Hypothalamus (tissue), 51 donors: ENCODE data around the gene LYPD5.
"Not testable (repeated sequence)": the region's sequence is repeated elsewhere in the genome, so short reads cannot be mapped to it uniquely, and the experiment has no call there.

ENCODE experiments used
- DNase-seq, 51 donors: peaks; one replicate each; lab custom pipeline; 2025; lab: John Stamatoyannopoulos, UW

The LYPD5 gene

DNA sequence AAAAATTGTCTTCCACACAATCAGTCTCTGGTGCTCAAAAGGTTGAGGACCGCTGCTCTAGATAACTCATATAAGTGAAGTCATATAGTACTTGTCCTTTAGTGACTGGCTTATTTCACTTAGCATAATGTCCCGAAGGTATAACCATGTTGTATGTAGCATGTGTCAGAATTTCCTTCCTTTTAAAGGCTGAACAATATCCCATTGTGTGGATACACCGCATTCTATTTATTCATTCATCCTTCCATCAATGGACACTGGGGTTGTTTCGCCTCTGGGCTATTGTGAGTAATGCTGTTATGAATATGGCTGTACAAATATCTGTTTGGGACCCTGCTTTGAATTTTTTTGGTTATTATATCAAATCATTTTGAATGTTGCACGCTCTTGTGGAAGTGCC lies 4.6 kb upstream of the LYPD5 start:
- no peak for DNase-seq

- not testable (repeated sequence) for DNase-seq
Measured at GRCh38 chr19:43806401-43806800, 4.2 kb upstream of the LYPD5 start.

DNA sequence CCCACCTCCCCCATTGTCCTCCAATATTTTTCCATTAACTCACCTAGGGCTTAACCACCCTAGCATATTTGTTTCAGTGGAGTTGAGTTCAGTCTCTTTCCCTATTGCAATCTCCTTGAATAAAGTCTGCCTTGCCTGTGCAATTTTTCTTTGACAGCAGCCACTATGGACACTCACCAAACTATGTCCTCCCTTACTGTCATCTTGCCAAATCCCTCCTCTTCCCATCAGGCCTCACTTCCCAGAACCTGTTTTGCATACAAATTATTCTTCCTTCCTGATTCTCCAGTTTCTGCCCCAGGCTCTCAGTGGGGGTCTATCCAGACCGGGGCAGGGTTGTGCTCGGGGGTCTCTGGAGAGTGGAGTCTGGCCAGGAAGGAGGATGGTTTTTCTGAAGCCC lies 2.2 kb upstream of the LYPD5 start:
- DNase-seq = peak in 5 of 51 donors; percentile 11 to 26 (median 23)

DNA sequence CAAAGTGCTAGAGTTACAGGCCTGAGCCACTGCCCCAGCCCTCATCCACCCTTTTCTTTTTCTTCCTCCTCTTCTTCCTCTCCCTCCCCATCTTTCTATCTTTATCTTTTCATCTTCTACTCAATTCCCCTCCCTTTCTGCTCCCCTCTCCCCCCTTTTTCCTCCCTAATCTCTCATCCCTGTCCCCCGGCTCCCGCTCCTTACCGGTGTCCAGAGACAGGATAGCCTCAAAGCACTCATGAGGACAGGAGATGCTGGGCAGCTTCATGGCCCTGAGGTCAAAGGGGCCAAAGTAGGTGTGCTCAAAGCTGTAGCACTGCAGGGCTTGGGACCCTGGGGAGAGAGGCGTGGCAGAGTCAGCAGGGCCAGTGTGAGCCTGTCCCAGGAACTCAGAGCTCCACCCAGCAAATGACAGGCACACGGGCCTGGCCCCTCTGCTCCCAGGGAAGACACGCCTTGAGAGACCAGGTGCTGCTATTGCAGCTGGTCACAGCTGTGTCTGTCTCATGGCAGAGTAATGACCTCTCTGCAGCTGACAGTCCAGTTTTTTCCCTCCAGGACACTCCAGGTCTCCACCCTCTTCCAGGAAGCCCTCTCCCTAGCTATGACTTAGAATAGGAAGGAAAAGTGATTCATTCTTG lies 2.6 kb downstream of the LYPD5 start:
- no peak for DNase-seq

- peak in 21 of 51 donors; percentile 10 to 77 (median 35) for DNase-seq
Measured at GRCh38 chr19:43798546-43799409, 3.5 kb downstream of the LYPD5 start.

DNA sequence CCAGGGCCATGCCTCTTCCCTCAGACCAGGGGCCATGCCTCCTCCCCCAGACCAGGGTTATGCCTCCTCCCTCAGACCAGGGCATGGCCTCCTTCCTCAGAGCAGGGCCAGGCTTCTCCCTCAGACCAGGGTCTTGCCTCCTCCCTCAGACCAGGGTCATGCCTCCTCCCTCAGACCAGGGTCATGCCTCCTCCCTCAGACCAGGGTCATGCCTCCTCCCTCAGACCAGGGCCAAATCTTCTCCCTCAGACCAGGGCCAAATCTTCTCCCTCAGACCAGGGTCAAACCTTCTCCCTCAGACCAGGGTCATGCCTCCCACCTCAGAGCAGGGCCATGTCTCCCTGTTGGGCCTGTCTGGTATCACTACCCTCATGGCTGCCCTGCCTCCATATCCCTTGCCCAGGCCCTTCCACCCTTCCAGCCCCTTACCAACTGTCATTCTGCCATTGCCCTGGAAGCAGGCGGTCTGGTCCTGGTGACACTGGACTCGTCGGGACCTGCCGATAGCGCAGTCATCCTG lies 4.2 kb downstream of the LYPD5 start:
- no peak for DNase-seq

DNA sequence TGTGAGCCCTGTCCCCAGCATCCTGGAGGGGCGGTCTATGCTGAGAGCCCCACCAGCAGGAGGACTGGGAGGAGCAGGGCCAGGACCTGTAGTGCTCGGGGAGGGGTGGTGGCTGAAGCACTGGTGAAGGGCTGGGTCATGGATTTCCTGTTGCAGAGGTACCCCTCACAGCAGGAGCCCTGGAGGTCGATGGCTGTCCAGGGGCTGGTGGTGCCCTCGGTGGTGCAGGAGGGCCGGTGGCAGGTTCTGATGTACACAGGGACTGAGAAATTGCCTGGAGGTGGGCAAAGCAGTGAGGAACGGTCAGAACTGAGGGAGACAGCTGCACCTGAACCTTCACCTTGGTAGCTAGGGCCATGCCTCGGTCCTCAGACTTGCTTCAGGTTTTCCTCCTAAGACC lies 4.7 kb downstream of the LYPD5 start:
- no peak for DNase-seq

- DNase-seq = peak in 8 of 51 donors; percentile 12 to 38 (median 20)
Measured at GRCh38 chr19:43797118-43797517, 5.1 kb downstream of the LYPD5 start.

DNA sequence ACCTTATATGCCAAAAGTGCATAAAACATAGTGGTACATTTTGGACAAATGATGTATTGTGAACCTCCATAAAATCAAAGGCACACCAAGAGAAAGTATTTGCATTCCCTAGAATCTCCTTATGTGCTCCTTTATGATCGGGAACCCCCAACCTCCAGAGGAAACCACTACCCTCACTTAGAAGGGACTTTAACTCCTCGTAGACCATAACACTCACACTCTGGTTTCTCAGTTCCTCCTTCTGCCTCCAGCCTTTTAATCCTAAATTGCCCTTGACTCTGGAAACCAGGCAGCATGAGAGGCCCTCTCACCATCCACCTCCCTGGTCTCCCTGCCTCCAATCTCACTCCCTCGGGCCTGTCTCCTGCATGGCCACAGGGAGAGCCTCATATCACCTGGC lies 11.7 kb downstream of the LYPD5 start:
- DNase-seq = no peak

DNA sequence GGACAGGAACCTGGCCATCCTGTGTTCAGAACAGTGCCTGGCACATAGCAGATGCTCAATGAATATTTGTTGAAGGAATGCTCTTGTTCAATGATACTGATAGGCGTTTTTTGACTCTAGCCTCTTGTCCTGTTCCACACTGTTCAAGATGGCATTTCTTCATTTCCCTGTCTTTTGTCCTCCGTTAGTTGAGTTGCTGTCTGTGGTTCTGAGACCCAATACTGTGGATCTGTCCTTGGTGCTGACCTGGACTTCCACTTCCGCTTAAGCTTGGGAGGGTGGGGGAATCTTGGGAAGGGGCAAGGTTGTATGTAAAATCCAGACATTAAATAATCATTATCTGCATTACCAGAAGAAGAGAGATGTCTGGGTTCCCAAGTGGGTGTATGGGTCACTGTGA lies 13.2 kb downstream of the LYPD5 start:
- no peak for DNase-seq

GRCh38 chr19:43786665-43787064 lies 15.6 kb downstream of the LYPD5 start:
- DNase-seq = no peak

- peak in 17 of 51 donors; percentile 7 to 54 (median 27) for DNase-seq
Measured at GRCh38 chr19:43784981-43785808, 17.1 kb downstream of the LYPD5 start.

GRCh38 chr19:43784241-43784980 lies 17.8 kb downstream of the LYPD5 start:
- DNase-seq = peak in 1 of 51 donors; percentile 5

GRCh38 chr19:43783636-43784035 lies 18.6 kb downstream of the LYPD5 start:
- DNase-seq = no peak

- DNase-seq = no peak
Measured at GRCh38 chr19:43782689-43783231, 19.5 kb downstream of the LYPD5 start.

GRCh38 chr19:43782311-43782660 lies 20.0 kb downstream of the LYPD5 start:
- no peak for DNase-seq

- DNase-seq = no peak
Measured at GRCh38 chr19:43781630-43782310, 20.5 kb downstream of the LYPD5 start.

- peak in 1 of 51 donors; percentile 30 for DNase-seq
Measured at GRCh38 chr19:43780706-43781525, 21.3 kb downstream of the LYPD5 start, which contains the start of gene KCNN4. KCNN4 (minus strand) TSS chr19:43780973; CDS start chr19:43780861, 112 bp downstream.
